HG03565 (cell line): ENCODE results near the gene RNF144B.

Experiments
- ATAC-seq: cut with Tn5 transposase; IDR thresholded peaks from one replicate; pipeline ENCODE4 v1.9.1; 2021; ENCODE audit warnings: mild to moderate bottlenecking, moderate library complexity; ENCODE audit not compliant: unreplicated experiment

RNF144B gene

GRCh38 chr6:18506382-18507017, 119.3 kb downstream of the RNF144B start:
- no peak for ATAC-seq

GRCh38 chr6:18507018-18507415, 119.9 kb downstream of the RNF144B start:
- ATAC-seq = no peak

GRCh38 chr6:18507561-18507960, 120.4 kb downstream of the RNF144B start:
- ATAC-seq = no peak

- no peak for ATAC-seq
These were observed 122.9 kb downstream of the RNF144B start for GRCh38 chr6:18509871-18510643.

GRCh38 chr6:18510644-18511033, 123.5 kb downstream of the RNF144B start:
- no peak for ATAC-seq

GRCh38 chr6:18511211-18511610, 124.1 kb downstream of the RNF144B start:
- ATAC-seq = no peak

- ATAC-seq = no peak
These were observed 126.2 kb downstream of the RNF144B start for GRCh38 chr6:18513253-18513798.

GRCh38 chr6:18514180-18514579, 127.0 kb downstream of the RNF144B start:
- ATAC-seq = no peak

- no peak for ATAC-seq
These were observed 128.6 kb downstream of the RNF144B start for GRCh38 chr6:18515767-18516166.
